A673 (cell line): ENCODE measurements around the gene TPM1.

Source experiments
- CTCF ChIP-seq: fragments of 300-800, 200-600 bp; sonication (generic); conservative IDR thresholded peaks from 2 replicates; pipeline ENCODE4 v1.5.1; 2017; ENCODE audit warnings: low read depth, mild to moderate bottlenecking, antibody characterized with exemption, low read length, moderate library complexity, mixed read lengths
- EZH2 ChIP-seq: fragments of 200-600 bp; sonication (generic); IDR thresholded peaks from 2 replicates; pipeline ENCODE4 v1.6.1; 2017; ENCODE audit warnings: borderline replicate concordance, low read depth, mild to moderate bottlenecking, mixed read lengths, antibody characterized with exemption, low read length; ENCODE audit not compliant: poor library complexity, severe bottlenecking

- no peak for TF ChIP-seq CTCF
- no peak for TF ChIP-seq EZH2
Observed at GRCh38 chr15:63042877-63043334, 359 bp downstream of the TPM1 start.
